ENCODE measurements around the gene MBTPS1.
A peak's percentile ranks its signal among the peaks of the same experiment; 100 is the strongest.

Gene MBTPS1

DNA sequence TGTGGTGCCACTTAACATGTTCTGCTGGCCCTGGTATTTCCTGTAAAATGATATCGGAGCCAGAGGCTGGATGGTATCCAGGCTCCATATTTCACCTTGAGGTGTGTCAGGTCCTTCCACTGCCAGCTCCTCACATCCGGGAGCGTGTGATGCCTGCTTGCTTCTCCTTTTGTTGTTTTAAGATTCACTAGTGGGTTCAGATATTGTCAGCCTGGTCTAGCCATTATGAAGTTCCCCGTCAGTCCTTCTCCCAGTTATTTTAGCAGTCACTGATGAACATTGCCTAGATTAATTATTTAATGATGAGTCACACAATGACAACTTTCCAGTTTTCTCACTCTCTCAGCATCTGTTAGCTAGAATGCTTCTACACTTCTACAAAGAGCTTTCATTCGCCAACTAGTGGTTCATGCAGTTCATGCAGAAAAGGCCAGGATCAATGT, 39.6 kb upstream of the MBTPS1 start:
- ChIA-PET POLR2A (interaction anchor here (0.6 to 0.7 kb wide), 2 partner anchors 20 to 44 kb away, joined by 3 read pairs; no protein-coding TSS in a partner anchor), CTCF (interaction anchor here (0.8 to 1.9 kb wide), 5 partner anchors 10 to 31 kb away, joined by 3 to 7 read pairs (median 3); partner anchors contain the start of genes DNAAF1, HSDL1 and TAF1C)
- TF ChIP-seq, protein P1, sequence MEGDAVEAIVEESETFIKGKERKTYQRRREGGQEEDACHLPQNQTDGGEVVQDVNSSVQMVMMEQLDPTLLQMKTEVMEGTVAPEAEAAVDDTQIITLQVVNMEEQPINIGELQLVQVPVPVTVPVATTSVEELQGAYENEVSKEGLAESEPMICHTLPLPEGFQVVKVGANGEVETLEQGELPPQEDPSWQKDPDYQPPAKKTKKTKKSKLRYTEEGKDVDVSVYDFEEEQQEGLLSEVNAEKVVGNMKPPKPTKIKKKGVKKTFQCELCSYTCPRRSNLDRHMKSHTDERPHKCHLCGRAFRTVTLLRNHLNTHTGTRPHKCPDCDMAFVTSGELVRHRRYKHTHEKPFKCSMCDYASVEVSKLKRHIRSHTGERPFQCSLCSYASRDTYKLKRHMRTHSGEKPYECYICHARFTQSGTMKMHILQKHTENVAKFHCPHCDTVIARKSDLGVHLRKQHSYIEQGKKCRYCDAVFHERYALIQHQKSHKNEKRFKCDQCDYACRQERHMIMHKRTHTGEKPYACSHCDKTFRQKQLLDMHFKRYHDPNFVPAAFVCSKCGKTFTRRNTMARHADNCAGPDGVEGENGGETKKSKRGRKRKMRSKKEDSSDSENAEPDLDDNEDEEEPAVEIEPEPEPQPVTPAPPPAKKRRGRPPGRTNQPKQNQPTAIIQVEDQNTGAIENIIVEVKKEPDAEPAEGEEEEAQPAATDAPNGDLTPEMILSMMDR (IDR thresholded peaks at IDR 0.05; ENCODE audit: control extremely low read depth, extremely low read depth, low read depth, missing control alignments) = no peak
- DNase-seq (ENCODE audit: extremely low spot score) = no peak

DNA sequence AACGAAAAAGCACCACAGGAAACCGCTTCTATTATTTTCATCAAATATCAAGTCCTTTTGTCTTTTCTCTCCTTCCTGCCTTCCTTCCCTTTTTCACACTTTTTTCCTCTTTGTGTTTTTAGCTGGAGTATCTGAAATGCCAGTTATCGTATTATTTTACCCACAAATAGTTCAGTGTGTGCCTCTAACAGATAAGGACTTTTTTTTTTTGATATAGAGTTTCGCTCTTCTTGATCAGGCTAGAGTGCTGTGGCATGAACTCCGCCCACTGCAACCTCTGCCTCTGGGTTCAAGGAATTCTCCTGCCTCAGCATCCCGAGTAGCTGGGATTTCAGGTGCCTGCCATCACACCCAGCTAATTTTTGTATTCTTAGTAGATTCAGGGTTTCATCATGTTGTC, 39.0 kb upstream of the MBTPS1 start:
- POLR2A ChIA-PET = no interaction called here
- DNase-seq (ENCODE audit: extremely low spot score) = no peak
- TF ChIP-seq, protein P1 (IDR thresholded peaks at IDR 0.05; ENCODE audit: control extremely low read depth, extremely low read depth, low read depth, missing control alignments) = no peak
- CTCF ChIA-PET = interaction anchor here (0.8 to 1.9 kb wide), 5 partner anchors 10 to 31 kb away, joined by 3 to 7 read pairs (median 3); partner anchors contain the start of genes DNAAF1, HSDL1 and TAF1C

DNA sequence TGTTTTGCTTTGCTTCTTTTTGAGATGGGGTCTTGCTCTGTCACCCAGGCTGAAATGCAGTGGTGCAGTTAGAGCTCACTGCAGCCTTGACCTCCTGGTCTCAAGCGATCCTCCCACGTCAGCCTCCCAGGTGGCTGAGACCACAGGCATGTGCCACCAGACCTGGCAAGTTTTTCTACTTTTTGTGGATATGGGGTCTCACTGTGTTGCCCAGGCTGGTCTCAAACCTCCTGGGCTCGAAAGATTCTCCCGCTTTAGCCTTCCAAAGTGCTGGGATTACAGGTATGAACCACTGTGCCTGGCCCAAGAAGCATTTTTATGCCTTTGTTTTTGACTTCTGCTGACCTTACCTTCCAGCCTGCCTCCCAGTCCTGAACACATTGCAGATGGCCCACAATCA, 38.5 kb upstream of the MBTPS1 start:
- TF ChIP-seq, protein P1 (IDR thresholded peaks at IDR 0.05; ENCODE audit: control extremely low read depth, extremely low read depth, low read depth, missing control alignments) = no peak
- CTCF ChIA-PET = interaction anchor here (0.8 kb wide), 1 partner anchor 12 kb away, joined by 3 read pairs; no protein-coding TSS in a partner anchor
- DNase-seq (ENCODE audit: extremely low spot score) = no peak
- POLR2A ChIA-PET = no interaction called here

DNA sequence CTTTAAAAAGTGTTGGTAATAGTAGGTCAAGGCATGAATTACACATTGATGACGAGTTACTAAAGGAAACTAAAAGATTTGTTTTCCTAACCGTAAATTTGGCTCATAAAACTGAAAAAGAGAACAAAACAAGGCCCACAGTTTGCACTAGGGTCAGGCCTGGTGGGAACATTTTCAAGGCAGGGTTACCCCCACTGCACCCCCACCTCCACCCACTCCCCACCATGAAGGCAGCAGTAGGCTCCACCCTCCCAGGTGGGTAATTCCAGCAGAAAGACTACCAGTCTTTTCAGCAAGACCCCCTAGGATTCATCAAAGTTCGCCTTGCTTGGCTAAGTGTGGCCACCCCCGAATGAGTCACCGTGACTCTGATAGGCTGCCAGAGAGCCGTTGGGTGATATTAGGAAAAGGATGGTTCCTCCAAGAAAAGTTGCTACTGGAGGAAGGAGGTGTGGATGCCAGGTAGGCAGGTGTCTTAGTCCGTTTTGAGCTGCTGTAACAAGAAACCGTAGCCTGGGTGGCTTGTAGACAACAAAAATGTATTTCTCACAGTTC, 37.0 kb upstream of the MBTPS1 start:
- ChIA-PET CTCF (interaction anchor here (0.9 kb wide), 1 partner anchor 33 kb away, joined by 3 read pairs; the partner anchor contains the start of gene TAF1C), POLR2A (no interaction called here)
- TF ChIP-seq, protein P1 (IDR thresholded peaks at IDR 0.05; ENCODE audit: control extremely low read depth, extremely low read depth, low read depth, missing control alignments) = no peak
- DNase-seq (ENCODE audit: extremely low spot score) = no peak

DNA sequence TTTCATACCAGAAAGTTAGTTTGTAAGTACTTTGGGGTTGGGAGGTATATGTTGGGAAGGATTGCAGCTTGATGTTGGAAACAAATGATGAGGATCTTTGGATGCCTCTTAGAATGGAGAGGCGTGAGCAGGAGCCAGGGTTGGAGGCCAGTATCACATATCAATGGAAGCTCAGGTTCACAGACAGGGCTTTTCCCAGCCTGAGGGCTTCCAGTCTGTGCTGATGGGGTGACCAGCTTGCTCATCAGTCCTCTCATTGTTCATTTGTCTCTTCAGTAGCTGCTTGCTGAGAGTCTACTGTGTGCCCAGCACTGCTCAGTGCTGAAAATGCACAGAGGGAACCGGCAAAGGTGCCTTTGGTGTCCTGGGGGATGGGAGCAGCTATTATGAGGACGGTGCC, 34.2 kb upstream of the MBTPS1 start:
- TF ChIP-seq, protein P1 (IDR thresholded peaks at IDR 0.05; ENCODE audit: control extremely low read depth, extremely low read depth, low read depth, missing control alignments) = no peak
- CTCF ChIA-PET = interaction anchor here (1.2 to 1.4 kb wide), 2 partner anchors 28 to 34 kb away, joined by 3 read pairs; partner anchors contain the start of gene MBTPS1
- no peak for DNase-seq (ENCODE audit: extremely low spot score)
- POLR2A ChIA-PET = no interaction called here

DNA sequence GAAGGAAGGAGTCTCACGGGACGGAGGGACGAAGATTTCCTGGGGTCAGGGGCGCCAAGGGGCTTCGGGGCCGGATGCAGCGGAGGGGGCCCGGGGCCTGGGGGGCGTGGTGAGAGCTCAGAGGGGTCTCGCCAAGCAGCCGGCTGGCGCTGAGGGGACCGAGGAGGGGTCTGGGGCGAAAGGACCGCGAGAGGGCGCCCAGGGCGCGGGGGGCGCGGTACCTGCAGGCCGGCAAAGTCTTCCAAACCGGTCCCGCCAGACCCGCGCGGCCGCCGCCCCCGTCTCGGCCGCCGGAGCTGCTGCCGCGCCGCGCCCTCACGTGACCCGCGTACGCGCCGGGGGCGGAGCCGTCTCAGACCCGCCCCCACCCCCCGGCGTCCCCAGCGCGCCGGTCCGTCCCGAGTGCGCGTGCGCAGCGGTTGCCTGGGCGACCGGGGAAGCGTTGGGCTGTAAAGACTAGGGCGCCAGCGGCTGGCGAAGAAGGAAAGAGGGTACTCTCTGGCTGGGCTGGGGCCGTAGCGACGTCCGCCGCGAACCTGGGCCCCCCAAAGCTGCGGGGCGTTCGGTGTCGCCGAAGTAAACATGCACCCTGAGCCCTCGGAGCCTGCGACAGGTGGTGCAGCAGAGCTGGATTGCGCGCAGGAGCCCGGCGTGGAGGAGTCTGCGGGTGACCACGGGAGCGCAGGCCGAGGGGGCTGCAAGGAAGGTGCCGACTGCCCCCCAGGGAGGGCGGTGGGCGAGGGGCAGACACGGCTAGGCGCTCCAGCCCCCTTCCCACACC, 28.3 kb upstream of the MBTPS1 start, which contains the start of the genes DNAAF1 and HSDL1:
DNAAF1 (plus strand) TSS at position 450 of the 781 bp plus-strand sequence; CDS start at position 583, 133 bp downstream.
HSDL1 (minus strand) TSS at position 319 of the 781 bp plus-strand sequence. CDS start 13,856 bp downstream, outside the sequence.
- POLR2A ChIA-PET = interaction anchor here (1.0 kb wide), 1 partner anchor 26 kb away, joined by 4 read pairs; no protein-coding TSS in a partner anchor
- DNase-seq (ENCODE audit: extremely low spot score) = peak; percentile 99
- CTCF ChIA-PET = interaction anchor here (0.9 to 2.2 kb wide), 6 partner anchors 9 to 61 kb away, joined by 3 to 6 read pairs (median 4); partner anchors contain the start of gene TAF1C
- TF ChIP-seq, protein P1 (IDR thresholded peaks at IDR 0.05; ENCODE audit: control extremely low read depth, extremely low read depth, low read depth, missing control alignments) = peak; percentile 12
